GM21825 (cell line): ENCODE results near the gene TMEM242.

Source experiments
- ATAC-seq: cut with Tn5 transposase; IDR thresholded peaks from one replicate; pipeline ENCODE4 v1.9.1; 2021; ENCODE audit warnings: mild to moderate bottlenecking, moderate library complexity; ENCODE audit not compliant: unreplicated experiment

TMEM242 gene

DNA sequence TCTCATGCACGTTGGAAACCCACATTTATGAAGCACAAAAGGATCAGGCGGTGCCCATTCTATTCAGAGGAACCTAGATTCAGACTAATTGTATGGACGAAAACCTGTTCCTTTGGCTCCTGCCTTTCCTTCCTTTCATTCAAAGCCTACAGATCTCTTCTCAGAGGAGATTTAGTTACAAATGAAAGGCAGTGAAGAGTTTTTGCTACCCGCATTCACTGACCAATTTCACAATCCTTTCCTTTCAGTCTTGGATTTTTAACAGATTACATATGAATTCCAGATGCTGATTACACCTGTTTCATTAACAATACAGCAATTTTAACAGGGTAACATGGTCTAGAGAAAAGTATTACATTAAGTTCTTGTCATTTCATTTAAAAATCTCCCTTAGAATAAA is 32.0 kb downstream of the TMEM242 start:
- no peak for ATAC-seq

DNA sequence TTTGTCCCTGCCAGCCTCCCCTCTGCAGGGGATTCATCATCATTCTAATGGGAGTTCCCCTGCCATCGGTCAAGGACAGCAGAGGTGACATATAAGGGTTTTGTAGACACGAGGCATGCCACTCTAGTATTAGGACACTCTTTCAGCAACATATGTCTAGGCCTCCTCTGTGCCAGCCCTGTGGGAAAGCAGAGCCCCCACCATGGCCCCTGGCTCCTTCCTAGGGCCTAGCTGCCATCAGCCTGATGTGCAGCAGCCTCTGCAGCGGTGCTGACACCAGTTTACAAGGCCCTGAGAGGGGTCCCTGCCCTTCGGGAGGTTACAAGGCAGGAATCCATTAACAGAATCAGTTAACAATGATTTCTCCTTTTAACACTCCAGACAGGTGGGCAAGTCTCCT is 32.5 kb downstream of the TMEM242 start:
- ATAC-seq = no peak

DNA sequence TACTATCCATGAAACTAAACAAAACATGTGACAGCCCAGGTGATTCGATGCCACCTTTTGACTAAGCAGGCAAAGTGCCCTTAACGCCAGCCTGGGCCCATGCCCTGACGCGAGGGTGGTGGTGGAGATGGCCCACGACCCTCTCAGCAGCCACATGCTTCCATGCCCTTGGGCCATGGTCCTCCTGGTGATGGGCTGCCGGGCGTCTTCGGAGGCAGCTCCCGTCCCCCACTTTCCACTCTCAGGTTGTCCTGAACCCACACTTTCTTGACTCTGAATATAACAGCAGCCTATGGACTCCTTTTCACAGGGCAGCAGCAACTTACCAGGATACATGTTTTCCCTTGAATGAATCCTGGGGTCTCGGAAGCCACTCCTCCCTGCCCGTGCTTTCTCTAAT is 33.6 kb downstream of the TMEM242 start:
- ATAC-seq = no peak

DNA sequence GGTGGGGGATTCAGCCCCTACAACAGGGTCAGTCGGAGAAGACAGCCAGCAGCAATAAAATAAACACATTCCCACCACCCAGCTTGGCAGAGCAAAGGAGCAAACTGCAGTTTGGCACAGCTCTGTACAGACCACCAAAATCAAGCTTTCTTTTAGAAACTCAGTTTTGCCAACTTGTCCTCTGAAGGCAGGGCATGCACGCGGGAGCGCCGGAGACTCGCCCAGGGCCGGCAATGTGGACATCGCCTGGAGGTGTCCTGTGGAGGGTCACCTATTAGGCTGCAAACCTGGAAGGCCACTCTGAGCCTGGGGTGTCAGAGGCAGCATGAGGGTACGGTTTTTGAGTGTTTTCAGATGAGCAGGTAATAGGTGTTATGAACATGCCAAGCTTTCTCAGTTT is 34.7 kb downstream of the TMEM242 start:
- no peak for ATAC-seq

DNA sequence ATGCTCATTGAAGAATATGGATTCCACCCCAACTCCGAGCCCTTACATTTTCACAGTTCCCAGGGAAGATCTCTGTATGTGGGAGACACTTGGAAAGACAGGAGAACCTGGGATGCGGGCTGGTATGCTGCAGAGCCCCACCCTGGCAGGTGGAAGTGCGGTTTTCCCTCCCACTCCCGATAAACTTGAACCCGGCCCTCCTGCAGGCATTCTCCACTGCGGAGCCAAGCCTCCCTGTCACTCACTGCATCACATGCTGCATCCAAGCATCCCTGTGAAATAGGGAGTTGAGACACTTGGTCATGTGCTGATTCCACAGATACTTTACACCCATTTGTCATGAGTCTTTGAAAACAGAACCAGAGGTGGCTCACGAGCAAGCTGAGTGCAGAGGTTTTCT is 35.4 kb downstream of the TMEM242 start:
- ATAC-seq = no peak

DNA sequence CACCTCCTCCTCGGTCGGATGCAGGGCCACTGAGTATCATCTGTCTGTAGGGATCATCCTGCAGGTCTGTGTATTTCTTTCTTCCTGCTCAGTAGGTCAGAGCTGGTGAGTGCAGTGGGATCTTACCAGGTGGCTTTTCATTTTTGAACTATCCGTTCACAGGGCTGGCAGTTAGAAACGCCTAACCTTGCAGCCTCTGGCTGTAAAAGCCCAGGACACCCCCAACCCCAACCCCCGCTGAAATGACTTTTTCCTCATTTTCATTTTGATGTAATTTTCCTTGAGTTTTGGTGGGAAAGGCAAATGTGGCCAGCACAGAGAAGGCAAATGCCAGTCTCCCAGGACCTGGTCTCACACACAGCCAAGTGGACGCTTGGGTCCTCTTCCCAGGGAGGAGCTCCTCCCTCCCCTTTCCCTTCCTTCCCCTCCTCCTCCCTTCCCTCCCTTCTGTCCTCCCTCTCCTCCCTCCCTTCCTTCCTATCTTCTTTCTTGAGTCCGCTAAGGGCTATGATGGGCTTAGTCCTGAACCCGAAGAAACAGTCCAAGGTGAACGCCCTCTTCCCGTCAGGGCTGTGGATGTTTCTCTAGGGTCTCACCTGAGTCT is 36.0 kb downstream of the TMEM242 start:
- ATAC-seq = no peak

DNA sequence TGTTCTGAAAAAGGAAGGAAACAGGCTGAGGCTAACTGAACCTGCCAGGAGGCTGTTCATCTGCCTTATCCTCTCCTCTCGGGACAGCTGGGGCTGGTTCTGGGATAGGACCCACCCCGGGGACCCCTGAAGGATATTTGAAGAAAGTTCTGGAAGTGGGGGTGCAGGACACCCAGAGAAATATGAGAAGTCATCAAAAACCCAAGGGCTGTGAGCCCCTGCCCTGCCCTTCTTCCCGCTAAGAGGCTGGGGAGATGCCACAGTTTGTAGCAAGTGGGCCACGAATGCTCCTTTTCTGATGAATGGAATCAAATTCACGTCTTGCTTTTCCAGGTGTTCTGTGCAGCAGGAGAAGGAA is 37.9 kb downstream of the TMEM242 start:
- ATAC-seq = no peak

GRCh38 chr6:157284738-157285421 is 38.4 kb downstream of the TMEM242 start:
- no peak for ATAC-seq

DNA sequence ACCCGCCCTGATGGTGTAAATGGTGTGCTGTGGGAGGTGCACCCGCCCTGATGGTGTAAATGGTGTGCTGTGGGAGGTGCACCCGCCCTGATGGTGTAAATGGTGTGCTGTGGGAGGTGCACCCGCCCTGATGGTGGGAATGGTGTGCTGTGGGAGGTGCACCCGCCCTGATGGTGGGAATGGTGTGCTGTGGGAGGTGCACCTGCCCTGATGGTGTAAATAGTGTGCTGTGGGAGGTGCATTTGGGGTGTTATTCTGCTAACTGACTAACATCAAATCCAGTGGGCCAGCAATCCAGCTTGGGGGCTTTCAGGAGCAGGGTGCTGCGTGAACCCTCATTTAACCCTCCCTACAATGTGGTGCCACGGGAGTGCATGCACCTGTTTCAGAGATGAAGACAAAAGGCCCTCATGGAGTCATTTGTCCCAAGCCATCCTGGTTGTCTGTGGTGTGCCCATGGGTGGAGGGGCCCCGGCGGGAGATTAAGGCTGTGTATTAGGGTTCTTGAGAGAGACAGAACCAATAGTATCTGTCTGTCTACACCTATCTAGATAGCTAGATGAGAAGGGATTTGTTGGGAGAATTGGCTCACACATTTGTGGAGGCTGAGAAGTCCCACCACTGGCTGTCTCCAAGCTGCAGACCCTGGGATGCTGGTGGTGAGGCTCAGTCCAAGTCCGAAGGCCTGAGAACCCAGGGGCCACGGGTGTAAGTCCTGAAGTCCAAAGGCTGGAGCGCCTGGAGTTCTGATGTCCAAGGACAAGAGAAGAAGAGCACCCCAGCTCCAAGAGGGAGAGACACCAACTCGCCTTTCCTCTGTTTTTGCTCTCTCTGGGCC is 39.2 kb downstream of the TMEM242 start:
- ATAC-seq = no peak

- ATAC-seq = no peak
Measured at GRCh38 chr6:157283330-157283898, 39.9 kb downstream of the TMEM242 start.

- ATAC-seq = no peak
Measured at GRCh38 chr6:157282284-157282683, 41.0 kb downstream of the TMEM242 start.

DNA sequence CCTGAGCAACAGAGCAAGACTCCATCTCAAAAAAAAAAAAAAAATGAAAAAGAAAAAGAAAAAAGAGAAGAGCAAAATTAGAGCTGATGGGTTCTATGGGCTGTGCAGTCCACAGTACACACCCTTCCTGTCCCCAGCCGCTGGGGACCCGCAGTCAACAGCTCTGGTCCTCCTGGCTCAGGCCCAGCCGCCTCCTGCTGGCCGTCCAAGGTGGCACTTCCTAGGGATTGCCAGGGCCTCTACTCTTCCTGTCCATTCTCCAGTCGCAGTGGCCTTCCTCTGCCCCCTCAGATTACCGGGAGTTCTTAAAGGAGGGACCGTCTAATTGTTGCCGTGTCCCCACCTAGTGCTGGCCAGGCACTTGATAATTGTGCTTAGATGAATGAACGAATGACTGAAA is 41.7 kb downstream of the TMEM242 start:
- ATAC-seq = no peak

DNA sequence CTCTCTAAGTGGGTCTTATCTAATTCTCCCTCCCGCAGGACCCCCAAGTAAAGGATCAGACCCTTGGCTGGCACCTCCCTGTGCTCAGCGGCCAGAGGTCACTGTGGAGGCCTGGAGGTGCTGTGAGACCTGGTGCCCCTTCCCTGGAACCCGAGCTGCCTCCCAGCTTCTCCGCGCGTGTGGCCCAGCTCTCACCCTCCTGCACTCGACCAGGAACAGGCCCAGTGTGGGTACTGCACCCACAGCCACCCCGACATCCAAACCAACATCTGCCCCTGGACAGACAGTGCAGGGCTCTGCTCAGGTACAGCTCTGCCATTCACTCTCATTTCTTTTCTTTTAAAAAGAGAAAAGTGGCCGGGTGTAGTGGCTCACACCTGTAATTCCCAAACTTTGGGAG is 42.4 kb downstream of the TMEM242 start:
- no peak for ATAC-seq

- no peak for ATAC-seq
Measured at GRCh38 chr6:157280157-157280556, 43.2 kb downstream of the TMEM242 start.

DNA sequence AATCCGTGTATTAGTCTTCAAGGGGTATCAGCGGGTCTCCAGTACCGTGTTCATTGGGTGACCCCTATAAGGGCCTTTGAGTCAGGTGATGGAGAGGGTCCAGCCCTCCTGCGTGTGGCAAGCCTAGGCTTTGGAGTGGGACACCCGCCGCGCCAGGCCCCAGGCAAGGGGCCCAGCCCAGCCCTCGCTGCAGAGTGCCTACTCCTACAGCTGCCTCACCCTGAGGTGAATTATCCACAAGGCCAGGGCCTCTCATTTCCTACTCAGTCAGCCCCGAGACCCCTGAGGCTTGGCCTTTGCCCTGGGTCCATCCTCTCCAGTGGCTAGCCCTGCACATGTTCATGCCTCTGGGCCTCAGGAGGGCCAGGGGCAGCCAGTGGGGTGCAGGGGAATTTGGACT is 45.1 kb downstream of the TMEM242 start:
- no peak for ATAC-seq

DNA sequence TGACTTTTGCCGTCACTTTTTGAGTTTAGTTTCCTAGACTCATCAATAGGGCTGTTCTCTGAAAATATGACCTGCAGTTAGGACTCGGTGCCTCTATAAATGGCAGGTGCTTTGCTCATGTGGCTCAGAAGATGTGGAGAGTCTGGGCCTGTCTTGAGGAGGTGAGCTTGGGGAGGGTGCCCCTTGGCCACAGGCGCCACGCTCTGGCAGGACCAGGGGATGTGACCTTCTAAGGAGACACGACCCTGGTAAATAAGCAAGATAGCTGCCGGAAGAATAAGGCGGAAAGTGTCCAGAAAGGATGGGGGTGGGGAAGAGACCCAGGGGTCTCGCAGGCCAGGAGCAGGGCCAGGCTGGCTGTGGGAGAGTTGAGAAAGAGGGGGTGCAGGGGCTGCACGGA is 46.6 kb downstream of the TMEM242 start:
- ATAC-seq = no peak

- ATAC-seq = no peak
Measured at GRCh38 chr6:157276134-157276532, 47.2 kb downstream of the TMEM242 start.

DNA sequence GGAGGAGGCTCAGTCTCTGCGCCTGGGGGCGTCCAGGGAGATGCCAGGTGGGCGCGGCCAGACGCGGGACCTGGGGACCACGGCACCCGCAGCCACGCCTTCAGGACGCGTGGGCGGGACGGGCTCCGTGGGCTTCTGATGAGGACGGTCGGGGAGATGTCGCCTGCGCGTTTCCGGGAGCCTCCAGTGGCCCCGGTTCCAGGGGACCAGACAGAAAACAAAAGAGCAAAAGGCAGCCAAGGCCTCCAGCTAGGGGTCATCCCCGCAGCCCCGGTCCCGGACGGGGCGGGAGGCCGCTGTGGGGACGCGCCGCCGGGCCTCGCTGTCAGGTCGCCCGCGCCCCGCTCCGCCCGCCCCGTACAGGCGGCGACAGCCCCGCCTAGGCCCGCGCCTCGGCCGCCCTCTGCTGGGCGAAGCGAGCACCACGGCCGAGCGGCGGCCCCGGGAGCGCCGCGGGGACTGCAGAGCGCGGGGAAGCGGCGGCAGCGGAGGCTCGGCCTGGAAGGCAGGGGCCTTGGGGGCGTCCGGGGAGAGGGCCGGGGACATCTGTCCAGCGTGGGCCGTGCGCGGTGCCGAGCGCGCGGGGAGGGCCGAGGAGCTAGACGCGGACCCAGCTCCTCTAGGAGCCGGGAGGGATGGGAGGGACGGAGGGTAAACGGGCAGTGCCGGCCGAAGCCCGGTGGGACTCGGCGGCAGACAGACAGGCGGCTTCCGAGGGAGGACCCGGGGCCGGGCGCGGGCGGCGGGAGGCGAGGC is 48.7 kb downstream of the TMEM242 start:
- ATAC-seq = peak; percentile 90

DNA sequence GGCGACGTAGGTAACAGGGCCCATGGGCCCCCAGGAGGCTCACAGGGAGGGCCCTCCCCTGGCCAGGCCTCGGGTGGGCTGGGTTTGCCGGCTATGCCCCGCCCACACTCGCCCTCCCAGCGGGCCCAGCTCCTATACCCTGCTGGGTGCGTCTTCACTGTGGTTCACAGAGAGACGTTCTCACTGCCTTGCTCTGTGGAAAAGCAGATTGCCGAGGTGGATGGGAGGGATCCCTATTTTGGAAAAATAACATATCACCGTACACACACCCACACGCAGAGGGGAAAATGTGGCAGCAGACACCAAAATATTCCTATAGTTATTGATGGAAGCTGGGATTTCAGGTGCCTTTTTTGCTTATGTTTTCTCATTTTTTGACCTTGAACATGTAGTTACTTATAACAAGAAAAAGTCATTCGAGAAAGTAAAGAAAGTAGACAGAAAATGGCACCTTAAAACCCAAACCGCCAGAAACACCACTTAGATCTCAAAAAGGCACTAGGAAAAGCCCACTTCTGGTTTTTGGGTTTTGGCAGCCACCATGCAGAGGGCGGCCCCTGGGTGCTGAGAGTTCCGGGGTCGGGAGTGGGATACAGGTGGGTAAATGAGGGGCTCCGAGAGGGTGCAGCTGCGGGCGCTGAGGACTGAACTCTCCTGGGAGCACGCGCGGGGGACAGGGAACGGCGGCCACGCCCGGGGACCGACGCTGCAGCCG is 49.4 kb downstream of the TMEM242 start:
- ATAC-seq = peak; percentile 38
